H9 (cell line): ENCODE results near the gene BACH2. TPM values are rescaled to one million over a fixed set of nuclear protein-coding genes. Genes with fewer than 3 reads are reported as not detected.

Experiments
- DNase-seq: peaks from one replicate; pipeline ENCODE4 v3.0.0-alpha.2; 2017
- H2AFZ ChIP-seq: one replicate; pipeline ENCODE4 v1.6.1; 2013; ENCODE audit warnings: mild to moderate bottlenecking, low read length, control low read depth, moderate library complexity
- H2AK5ac ChIP-seq: 2 replicates; pipeline ENCODE4 v1.6.1; 2013; ENCODE audit warnings: low read length, control low read depth, mixed read lengths; ENCODE audit not compliant: insufficient read length
- H2BK120ac ChIP-seq: one replicate; pipeline ENCODE4 v1.6.1; 2013; ENCODE audit warnings: low read depth, mild to moderate bottlenecking, low read length, control low read depth, inconsistent platforms; ENCODE audit not compliant: poor library complexity, severe bottlenecking
- H2BK12ac ChIP-seq: 2 replicates; pipeline ENCODE4 v1.6.1; 2013; ENCODE audit warnings: low read length, control low read depth, mixed read lengths, low read depth; ENCODE audit not compliant: insufficient read length
- H2BK15ac ChIP-seq: 2 replicates; pipeline ENCODE4 v1.6.1; 2013; ENCODE audit warnings: low read depth, low read length, control low read depth
- H2BK20ac ChIP-seq: one replicate; pipeline ENCODE4 v1.6.1; 2013; ENCODE audit warnings: low read depth, mild to moderate bottlenecking, low read length, control low read depth, inconsistent platforms; ENCODE audit not compliant: poor library complexity, severe bottlenecking
- H2BK5ac ChIP-seq: 2 replicates; pipeline ENCODE4 v1.6.1; 2013; ENCODE audit warnings: low read length, control low read depth, mixed read lengths; ENCODE audit not compliant: insufficient read length
- H3K14ac ChIP-seq: 2 replicates; pipeline ENCODE4 v1.6.1; 2013; ENCODE audit warnings: low read length, control low read depth; ENCODE audit not compliant: insufficient read depth
- H3K18ac ChIP-seq: 2 replicates; pipeline ENCODE4 v1.6.1; 2013; ENCODE audit warnings: low read depth, mild to moderate bottlenecking, mixed read lengths, low read length, control low read depth; ENCODE audit not compliant: insufficient read length
- H3K23ac ChIP-seq: 2 replicates; pipeline ENCODE4 v1.6.1; 2013; ENCODE audit warnings: low read length, control low read depth, mixed read lengths, low read depth; ENCODE audit not compliant: insufficient read length
- H3K23me2 ChIP-seq: 2 replicates; pipeline ENCODE4 v1.6.1; 2013; ENCODE audit warnings: low read depth, mild to moderate bottlenecking, mixed read lengths, low read length, control low read depth; ENCODE audit not compliant: insufficient read length, poor library complexity, severe bottlenecking
- H3K27ac ChIP-seq: 2 replicates; pipeline ENCODE4 v1.5.1; 2013; ENCODE audit warnings: low read length, control low read depth, mixed read lengths, low read depth; ENCODE audit not compliant: insufficient read length
- H3K27me3 ChIP-seq: 2 replicates; pipeline ENCODE4 v1.6.1; 2013; ENCODE audit warnings: low read length, control low read depth, inconsistent platforms; ENCODE audit not compliant: insufficient read depth
- H3K4ac ChIP-seq: 2 replicates; pipeline ENCODE4 v1.6.1; 2013; ENCODE audit warnings: low read depth, mild to moderate bottlenecking, control low read depth, inconsistent platforms, low read length, moderate library complexity
- H3K4me1 ChIP-seq: 2 replicates; pipeline ENCODE4 v1.6.1; 2013; ENCODE audit warnings: low read length, control low read depth, inconsistent platforms; ENCODE audit not compliant: insufficient read depth
- H3K4me2 ChIP-seq: 2 replicates; pipeline ENCODE4 v1.6.1; 2013; ENCODE audit warnings: low read length, control low read depth, mixed read lengths; ENCODE audit not compliant: insufficient read length, insufficient read depth
- H3K56ac ChIP-seq: 2 replicates; pipeline ENCODE4 v1.6.1; 2013; ENCODE audit warnings: low read depth, mild to moderate bottlenecking, mixed read lengths, low read length, control low read depth; ENCODE audit not compliant: insufficient read length
- H3K79me1 ChIP-seq: 2 replicates; pipeline ENCODE4 v1.6.1; 2013; ENCODE audit warnings: low read depth, mild to moderate bottlenecking, moderate library complexity, low read length, control low read depth, inconsistent platforms; ENCODE audit not compliant: insufficient read depth, poor library complexity, severe bottlenecking
- H3K79me2 ChIP-seq: 2 replicates; pipeline ENCODE4 v1.6.1; 2013; ENCODE audit warnings: low read length, control low read depth, inconsistent platforms; ENCODE audit not compliant: insufficient read depth
- H3K9ac ChIP-seq: 2 replicates; pipeline ENCODE4 v1.6.1; 2013; ENCODE audit warnings: low read length, control low read depth, mixed read lengths; ENCODE audit not compliant: insufficient read length; ENCODE audit errors: extremely low read depth
- H3K9me3 ChIP-seq: one replicate; pipeline ENCODE4 v1.6.1; 2013; ENCODE audit warnings: low read depth, low read length, inconsistent platforms; ENCODE audit not compliant: control insufficient read depth
- H3T11ph ChIP-seq: one replicate; pipeline ENCODE4 v1.6.1; 2013; ENCODE audit warnings: mild to moderate bottlenecking, low read length, control low read depth, inconsistent platforms
- H4K20me1 ChIP-seq: one replicate; pipeline ENCODE4 v1.6.1; 2013; ENCODE audit not compliant: control insufficient read depth, insufficient read length, insufficient read depth
- H4K5ac ChIP-seq: 2 replicates; pipeline ENCODE4 v1.6.1; 2013; ENCODE audit warnings: low read depth, mild to moderate bottlenecking, mixed read lengths, low read length, control low read depth; ENCODE audit not compliant: insufficient read length
- H4K8ac ChIP-seq: replicated peaks from 2 replicates; pipeline ENCODE4 v1.6.1; 2013; ENCODE audit warnings: low read length, control low read depth, mixed read lengths, low read depth; ENCODE audit not compliant: insufficient read length
- H4K91ac ChIP-seq: 2 replicates; pipeline ENCODE4 v1.6.1; 2013; ENCODE audit warnings: low read depth, mild to moderate bottlenecking, moderate library complexity, mixed read lengths, low read length, control low read depth; ENCODE audit not compliant: insufficient read length
- H3K27ac Mint-ChIP-seq, 3 experiments: 2 replicates in 2 of 3; 3 replicates in 1 of 3; pipeline ENCODE4 v1.8.0; 2020 to 2021; ENCODE audit warnings: mixed read lengths in 3 of 3, mild to moderate bottlenecking in 1 of 3, moderate library complexity in 1 of 3
- H3K27me3 Mint-ChIP-seq: 2 replicates; pipeline ENCODE4 v1.8.0; 2021; ENCODE audit warnings: low read depth, mild to moderate bottlenecking, moderate library complexity, mixed read lengths
- H3K36me3 Mint-ChIP-seq, 3 experiments: 2 replicates in 2 of 3; 3 replicates in 1 of 3; pipeline ENCODE4 v1.8.0; 2020 to 2021; ENCODE audit warnings: low read depth in 3 of 3, mixed read lengths in 3 of 3; ENCODE audit not compliant: insufficient read depth in 1 of 3
- H3K4me1 Mint-ChIP-seq, 2 experiments: 2 replicates each; pipeline ENCODE4 v1.8.0; 2020; ENCODE audit warnings: mixed read lengths in 2 of 2
- H3K4me3 Mint-ChIP-seq, 2 experiments: 2 replicates in 1 of 2; 3 replicates in 1 of 2; pipeline ENCODE4 v1.8.0; 2020 to 2021; ENCODE audit warnings: mild to moderate bottlenecking in 2 of 2, mixed read lengths in 2 of 2, moderate library complexity in 1 of 2
- H3K9me3 Mint-ChIP-seq, 2 experiments: 2 replicates in 1 of 2; 3 replicates in 1 of 2; pipeline ENCODE4 v1.8.0; 2020; ENCODE audit warnings: mild to moderate bottlenecking in 2 of 2, mixed read lengths in 2 of 2, moderate library complexity in 1 of 2
- WGBS: extraction: QIAGEN DNeasy Blood & Tissue Kit; methylation state at CpG from one replicate; pipeline ENCODE4 v1.1.7; 2013; ENCODE audit warnings: missing lambda C conversion rate, low lambda C conversion rate, mixed read lengths; ENCODE audit not compliant: insufficient read length; ENCODE audit errors: extremely low coverage; 5-methylcytosine and 5-hydroxymethylcytosine counted together
- total RNA-seq: library from RNA; stranded (reverse); gene quantifications from 2 replicates; pipeline ENCODE4 v1.2.1, GENCODE V29; 2021
- TF ChIP-seq, protein P1 (sequence below): fragments of 200-600 bp; sonication (generic); conservative IDR thresholded peaks from 3 replicates; pipeline ENCODE4 v1.8.0; 2021; ENCODE audit warnings: antibody characterized with exemption, mild to moderate bottlenecking

The BACH2 gene
- total RNA-seq, 1 experiment from 2014 or later, result 2.0 TPM

DNA sequence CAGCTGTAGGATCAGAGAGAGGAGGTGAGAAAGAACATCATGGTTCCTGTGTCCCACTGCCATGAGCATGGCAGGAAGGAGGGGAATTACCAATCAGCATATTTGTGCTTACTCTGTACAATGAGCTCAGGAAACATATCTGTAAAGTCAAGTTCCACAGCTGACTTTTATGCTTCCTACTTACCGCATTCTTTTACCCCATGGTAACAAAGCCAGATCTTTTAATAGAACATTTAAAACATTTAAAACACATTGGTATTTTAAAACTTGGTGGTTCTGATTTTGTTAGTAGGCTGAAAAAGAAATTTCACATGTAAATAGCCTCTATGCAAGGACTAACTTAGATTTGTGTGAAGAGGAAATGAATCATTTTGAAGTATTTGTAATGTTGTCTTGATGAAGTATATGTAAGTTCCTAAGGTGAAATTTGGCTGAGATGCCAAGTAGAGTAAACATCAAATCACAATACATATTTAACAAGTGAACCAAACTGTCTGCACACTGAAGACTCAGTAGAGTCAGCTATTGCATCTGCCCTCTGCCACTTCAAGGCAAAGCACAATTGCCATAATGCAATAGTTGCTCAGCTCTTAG is 287.6 kb downstream of the BACH2 start:
- H3K4me2 ChIP-seq, result no peak overlapping the region
- no peak overlapping the region for H3K18ac ChIP-seq
- H4K5ac ChIP-seq, result no peak overlapping the region
- Mint-ChIP-seq H3K27me3 (no peaks in the 10 kb centered on the region), H3K36me3 (no peaks in the 10 kb centered on the region), H3K4me3 (no peak overlapping the region), H3K27ac (no peak overlapping the region), H3K9me3 (no peaks in the 10 kb centered on the region), H3K4me1 (peaks cover 13 to 15% of the 10 kb centered on the region in 2 experiments)
- H3K79me1 ChIP-seq, result no peaks in the 10 kb centered on the region
- no peak overlapping the region for H2BK5ac ChIP-seq
- no peak overlapping the region for H2AK5ac ChIP-seq
- H3K4me1 ChIP-seq, result no peaks in the 10 kb centered on the region
- no peaks in the 10 kb centered on the region for H3K27me3 ChIP-seq
- no peak overlapping the region for H4K8ac ChIP-seq
- TF ChIP-seq, protein P1, sequence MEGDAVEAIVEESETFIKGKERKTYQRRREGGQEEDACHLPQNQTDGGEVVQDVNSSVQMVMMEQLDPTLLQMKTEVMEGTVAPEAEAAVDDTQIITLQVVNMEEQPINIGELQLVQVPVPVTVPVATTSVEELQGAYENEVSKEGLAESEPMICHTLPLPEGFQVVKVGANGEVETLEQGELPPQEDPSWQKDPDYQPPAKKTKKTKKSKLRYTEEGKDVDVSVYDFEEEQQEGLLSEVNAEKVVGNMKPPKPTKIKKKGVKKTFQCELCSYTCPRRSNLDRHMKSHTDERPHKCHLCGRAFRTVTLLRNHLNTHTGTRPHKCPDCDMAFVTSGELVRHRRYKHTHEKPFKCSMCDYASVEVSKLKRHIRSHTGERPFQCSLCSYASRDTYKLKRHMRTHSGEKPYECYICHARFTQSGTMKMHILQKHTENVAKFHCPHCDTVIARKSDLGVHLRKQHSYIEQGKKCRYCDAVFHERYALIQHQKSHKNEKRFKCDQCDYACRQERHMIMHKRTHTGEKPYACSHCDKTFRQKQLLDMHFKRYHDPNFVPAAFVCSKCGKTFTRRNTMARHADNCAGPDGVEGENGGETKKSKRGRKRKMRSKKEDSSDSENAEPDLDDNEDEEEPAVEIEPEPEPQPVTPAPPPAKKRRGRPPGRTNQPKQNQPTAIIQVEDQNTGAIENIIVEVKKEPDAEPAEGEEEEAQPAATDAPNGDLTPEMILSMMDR, result no peak
- no peaks in the 10 kb centered on the region for H3K23me2 ChIP-seq
- H3K14ac ChIP-seq, result no peak overlapping the region
- no peak overlapping the region for H3K56ac ChIP-seq
- no peak overlapping the region for H3K27ac ChIP-seq
- H3K23ac ChIP-seq, result no peak overlapping the region
- no peaks in the 10 kb centered on the region for H3K9me3 ChIP-seq
- H2BK12ac ChIP-seq, result no peak overlapping the region
- no peak overlapping the region for H3T11ph ChIP-seq
- no peak overlapping the region for H2BK15ac ChIP-seq
- H3K9ac ChIP-seq, result no peak overlapping the region
- H2BK120ac ChIP-seq, result no peak overlapping the region
- H4K20me1 ChIP-seq, result no peaks in the 10 kb centered on the region
- H3K79me2 ChIP-seq, result no peaks in the 10 kb centered on the region
- H4K91ac ChIP-seq, result no peak overlapping the region
- H2BK20ac ChIP-seq, result no peak overlapping the region
- no peak overlapping the region for H2AFZ ChIP-seq
- no CpG with 5 or more reads among the region's 1 CpG for WGBS
- H3K4ac ChIP-seq, result no peak overlapping the region
- DNase-seq, result no peak
